Measurements from ENCODE around the gene AAK1.

- no peak for TF ChIP-seq POLR2AphosphoS5 (IDR thresholded peaks at IDR 0.05; ENCODE audit: insufficient read depth in 1 of 2, low read depth in 1 of 2)
- no peak for TF ChIP-seq CTCF (IDR thresholded peaks at IDR 0.05)
- no peak for TF ChIP-seq POLR2A (IDR thresholded peaks at IDR 0.05)
Measured at GRCh38 chr2:69615969-69616368, 27.6 kb downstream of the AAK1 start.
